CD4-positive, alpha-beta T cell (primary cell): ENCODE results near the gene RAMP1. TPM values are rescaled to one million over a fixed set of nuclear protein-coding genes. Genes with fewer than 3 reads are reported as not detected.

ENCODE experiments used
- ATAC-seq: fragments of 200-7000 bp; cut with Tn5 transposase; one replicate; pipeline ENCODE4 v1.10.0; 2022; ENCODE audit warnings: mild to moderate bottlenecking; ENCODE audit not compliant: poor library complexity
- CTCF ChIA-PET: fragments of 350-600 bp; sonication (Branson Sonifier 250); formaldehyde crosslinking; loops from one replicate; lab custom pipeline; 2021; ENCODE audit warnings: antibody characterized with exemption, inconsistent platforms; lab: Charles Lee
- POLR2A ChIA-PET: fragments of 350-600 bp; sonication (Branson Sonifier 250); formaldehyde crosslinking; loops from one replicate; lab custom pipeline; 2021; ENCODE audit warnings: antibody characterized with exemption, inconsistent platforms; lab: Charles Lee
- DNase-seq, 14 experiments: peaks; one replicate each; pipeline ENCODE4 v3.0.0-alpha.2; 2013 to 2020; ENCODE audit warnings: mixed read lengths in 2 of 14
- H3K27ac ChIP-seq, 2 donors: one replicate each; pipeline versions ENCODE4 v1.5.1 to v1.7.0; 2013; ENCODE audit warnings: low read length in 2 of 2, low read depth in 1 of 2, mild to moderate bottlenecking in 1 of 2
- H3K27me3 ChIP-seq, 2 experiments: 1 replicate in 1 of 2; 2 replicates in 1 of 2; pipeline versions ENCODE4 v1.6.1 to v1.7.0; 2013; ENCODE audit warnings: low read length in 2 of 2, control low read depth in 1 of 2, mild to moderate bottlenecking in 1 of 2, moderate library complexity in 1 of 2; ENCODE audit not compliant: insufficient read depth in 2 of 2, control insufficient read depth in 1 of 2
- H3K36me3 ChIP-seq: one replicate; pipeline ENCODE4 v1.6.1; 2013; ENCODE audit warnings: low read length, control low read depth; ENCODE audit not compliant: insufficient read depth
- H3K4me1 ChIP-seq: one replicate; pipeline ENCODE4 v1.6.1; 2013; ENCODE audit warnings: low read length, control low read depth; ENCODE audit not compliant: insufficient read depth
- H3K4me3 ChIP-seq: one replicate; pipeline ENCODE4 v1.5.1; 2013; ENCODE audit warnings: mild to moderate bottlenecking, low read length, moderate library complexity
- H3K9me3 ChIP-seq, 2 experiments: 1 replicate in 1 of 2; 2 replicates in 1 of 2; pipeline versions ENCODE4 v1.6.1 to v1.7.0; 2013; ENCODE audit warnings: low read length in 2 of 2, mild to moderate bottlenecking in 2 of 2, control low read depth in 1 of 2, moderate library complexity in 1 of 2; ENCODE audit not compliant: control insufficient read depth in 1 of 2, insufficient read depth in 1 of 2
- H3K27ac Mint-ChIP-seq: one replicate; pipeline ENCODE4 v1.8.0; 2020; ENCODE audit warnings: mixed read lengths
- H3K27me3 Mint-ChIP-seq: one replicate; pipeline ENCODE4 v1.8.0; 2021; ENCODE audit warnings: mixed read lengths
- H3K36me3 Mint-ChIP-seq: one replicate; pipeline ENCODE4 v1.8.0; 2021; ENCODE audit warnings: low read depth, mixed read lengths
- H3K4me1 Mint-ChIP-seq: one replicate; pipeline ENCODE4 v1.8.0; 2021; ENCODE audit warnings: low read depth, mixed read lengths
- H3K4me3 Mint-ChIP-seq: one replicate; pipeline ENCODE4 v1.8.0; 2020; ENCODE audit warnings: mild to moderate bottlenecking, mixed read lengths
- H3K9me3 Mint-ChIP-seq: one replicate; pipeline ENCODE4 v1.8.0; 2020; ENCODE audit warnings: mixed read lengths
- intact Hi-C, 2 experiments: fragments of 100-400 bp; cut with DNase I in 1 of 2; cut with micrococcal nuclease in 1 of 2; formaldehyde crosslinking; loops; one replicate each; pipeline versions ENCODE4 v1.15.1 to v1.9.0; 2023 to 2025; cut with DNase I, micrococcal nuclease
- polyA plus RNA-seq, 2 donors: library from polyadenylated mRNA; unstranded; fragments of 120-200 nt; gene quantifications; one replicate each; pipeline ENCODE4 v1.2.1, GENCODE V29; 2013
- total RNA-seq, 174 experiments: library from RNA in 2 of 174; stranded (reverse) in 2 of 174; gene quantifications; one replicate each; pipeline ENCODE4 v1.2.3 and lab custom pipeline; 2021 to 2026
- TF ChIP-seq, protein P1 (sequence below): fragments of 200-600 bp; IDR thresholded peaks from one replicate; pipeline ENCODE4 v1.8.0; 2022; ENCODE audit warnings: antibody characterized with exemption, mild to moderate bottlenecking

Gene RAMP1
- total RNA-seq (not detected), total RNA-seq (lab: John Stamatoyannopoulos, UW) (0 to 7.8 (median 0.34) reads per million in 172 experiments)
- polyA plus RNA-seq (2013, experiment 1 of 2), result 0.27 TPM
- polyA plus RNA-seq (2013, experiment 2 of 2), result 1.3 TPM

DNA sequence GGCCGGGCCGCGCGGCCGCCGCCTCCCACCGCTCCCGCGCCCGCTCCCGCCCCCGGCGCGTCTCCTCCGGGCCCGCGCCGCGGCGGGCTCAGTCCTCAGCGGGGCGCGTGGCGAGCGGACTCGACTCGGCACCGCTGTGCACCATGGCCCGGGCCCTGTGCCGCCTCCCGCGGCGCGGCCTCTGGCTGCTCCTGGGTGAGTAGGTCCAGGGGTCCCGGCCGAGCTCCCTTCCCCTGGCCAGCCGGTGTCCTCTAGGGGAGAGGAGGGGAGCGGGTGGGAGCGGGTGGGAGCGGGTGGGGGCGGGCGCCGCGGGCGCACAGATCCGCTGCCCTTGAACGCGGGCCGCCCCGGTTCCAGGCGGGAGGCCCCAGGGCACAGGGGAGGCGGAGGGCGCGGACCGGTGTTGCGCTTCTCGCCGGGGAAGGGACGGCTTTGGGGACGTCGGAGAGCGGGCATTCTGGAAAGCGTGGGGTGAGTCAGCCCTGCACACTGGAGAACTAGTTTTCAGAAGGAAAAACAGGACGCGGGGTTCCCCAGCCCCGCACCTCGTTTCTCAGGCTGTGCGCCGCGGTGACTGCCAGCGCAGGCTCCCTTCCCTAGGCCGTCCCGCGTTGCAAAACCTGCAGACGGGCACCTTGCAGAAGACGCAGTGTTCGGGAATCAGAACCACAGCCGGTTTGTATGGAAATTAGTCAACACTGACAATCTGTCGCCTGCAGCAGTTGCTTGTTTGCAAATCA, at the start of gene RAMP1:
Gene RAMP1 (plus strand): TSS at position 91 of the 740 bp plus-strand sequence. CDS start 53 bp downstream, at position 144.
- no peak within 1 kb of the TSS for H3K27ac Mint-ChIP-seq

DNA sequence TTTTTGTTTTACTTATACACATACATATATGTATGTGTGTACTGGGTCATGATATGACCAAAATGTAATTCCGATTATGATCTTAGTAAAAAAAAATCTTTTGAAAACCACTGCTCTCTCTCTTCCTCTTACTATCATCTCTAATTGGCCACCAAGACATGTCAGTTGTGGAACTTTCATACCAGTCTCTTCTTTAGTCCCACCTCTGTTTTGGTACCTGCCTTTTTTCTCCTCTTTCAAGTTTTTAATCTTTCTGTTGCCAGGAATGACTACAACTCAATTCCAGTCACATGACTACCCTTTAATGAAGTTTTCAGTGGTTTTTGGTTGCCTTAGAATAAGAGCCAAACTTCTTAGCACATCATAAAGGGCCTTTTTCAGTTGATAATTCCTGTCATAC, 43.8 kb upstream of the RAMP1 start:
- intact Hi-C loops, result no loop called here
- Histone ChIP-seq H3K4me1 (no peaks in the 10 kb centered on the region), H3K4me3 (no peak overlapping the region), H3K9me3 (no peaks in the 10 kb centered on the region), H3K36me3 (no peaks in the 10 kb centered on the region), H3K27ac (no peak overlapping the region), H3K27me3 (no peaks in the 10 kb centered on the region)
- H3K27ac Mint-ChIP-seq, result no peak overlapping the region
- H3K9me3 Mint-ChIP-seq, result no peaks in the 10 kb centered on the region
- H3K36me3 Mint-ChIP-seq, result no peaks in the 10 kb centered on the region
- ChIA-PET POLR2A (no interaction called here), CTCF (no interaction called here)
- no peak overlapping the region for H3K4me3 Mint-ChIP-seq
- no peaks in the 10 kb centered on the region for H3K27me3 Mint-ChIP-seq
- DNase-seq (no peak), ATAC-seq (no peak)
- peaks cover 5% of the 10 kb centered on the region for H3K4me1 Mint-ChIP-seq
- TF ChIP-seq, protein P1, sequence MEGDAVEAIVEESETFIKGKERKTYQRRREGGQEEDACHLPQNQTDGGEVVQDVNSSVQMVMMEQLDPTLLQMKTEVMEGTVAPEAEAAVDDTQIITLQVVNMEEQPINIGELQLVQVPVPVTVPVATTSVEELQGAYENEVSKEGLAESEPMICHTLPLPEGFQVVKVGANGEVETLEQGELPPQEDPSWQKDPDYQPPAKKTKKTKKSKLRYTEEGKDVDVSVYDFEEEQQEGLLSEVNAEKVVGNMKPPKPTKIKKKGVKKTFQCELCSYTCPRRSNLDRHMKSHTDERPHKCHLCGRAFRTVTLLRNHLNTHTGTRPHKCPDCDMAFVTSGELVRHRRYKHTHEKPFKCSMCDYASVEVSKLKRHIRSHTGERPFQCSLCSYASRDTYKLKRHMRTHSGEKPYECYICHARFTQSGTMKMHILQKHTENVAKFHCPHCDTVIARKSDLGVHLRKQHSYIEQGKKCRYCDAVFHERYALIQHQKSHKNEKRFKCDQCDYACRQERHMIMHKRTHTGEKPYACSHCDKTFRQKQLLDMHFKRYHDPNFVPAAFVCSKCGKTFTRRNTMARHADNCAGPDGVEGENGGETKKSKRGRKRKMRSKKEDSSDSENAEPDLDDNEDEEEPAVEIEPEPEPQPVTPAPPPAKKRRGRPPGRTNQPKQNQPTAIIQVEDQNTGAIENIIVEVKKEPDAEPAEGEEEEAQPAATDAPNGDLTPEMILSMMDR, result no peak

More for the DNA sequence above, at the start of gene RAMP1:
- no peak within 1 kb of the TSS for H3K4me3 ChIP-seq
- TF ChIP-seq, protein P1, result no peak
- Mint-ChIP-seq H3K36me3 (no peaks in the 10 kb centered on the region), H3K4me1 (peaks cover 5% of the 10 kb centered on the region), H3K9me3 (no peaks in the 10 kb centered on the region), H3K4me3 (peak within 1 kb of the TSS; percentile 71), H3K27me3 (peaks cover 45% of the 10 kb centered on the region)
- intact Hi-C loops, result loop anchor here in 1 of 2 experiments (5.0 kb wide), 1 partner anchor 118 kb away; no protein-coding TSS in a partner anchor
- CTCF ChIA-PET, result no interaction called here
- ATAC-seq (no peak), DNase-seq (peak in 1 of 14 experiments; percentile 23)
- peaks cover 20% of the 10 kb centered on the region for H3K4me1 ChIP-seq
- no peaks in the 10 kb centered on the region for H3K36me3 ChIP-seq
- POLR2A ChIA-PET, result no interaction called here
- H3K9me3 ChIP-seq, result no peaks in the 10 kb centered on the region
- no peak within 1 kb of the TSS for H3K27ac ChIP-seq
- H3K27me3 ChIP-seq, result peaks cover 27 to 45% of the 10 kb centered on the region in 2 experiments

DNA sequence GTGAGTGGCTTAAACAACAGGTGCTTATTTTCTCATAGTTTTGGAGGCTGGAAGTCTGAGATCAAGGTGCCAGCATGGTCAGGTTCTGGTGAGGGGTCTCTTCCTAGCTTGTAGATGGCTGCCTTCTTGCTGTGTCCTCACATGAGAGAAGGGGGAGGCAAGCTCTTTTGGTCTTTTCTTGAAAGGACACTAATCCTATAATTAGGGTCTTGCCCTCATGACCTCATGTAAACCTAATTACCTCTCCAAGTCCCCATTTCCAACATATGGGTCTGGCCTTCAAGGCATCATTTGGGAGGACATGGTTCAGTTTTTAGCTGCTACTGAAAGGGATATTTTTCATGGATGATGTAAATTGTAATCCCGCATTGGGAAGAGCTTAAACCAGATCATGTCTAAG, 42.9 kb upstream of the RAMP1 start:
- Histone ChIP-seq H3K9me3 (no peaks in the 10 kb centered on the region), H3K4me3 (no peak overlapping the region), H3K27ac (no peak overlapping the region), H3K36me3 (no peaks in the 10 kb centered on the region), H3K4me1 (no peaks in the 10 kb centered on the region), H3K27me3 (no peaks in the 10 kb centered on the region)
- peaks cover 5% of the 10 kb centered on the region for H3K4me1 Mint-ChIP-seq
- no peaks in the 10 kb centered on the region for H3K9me3 Mint-ChIP-seq
- intact Hi-C loops, result no loop called here
- no peak for ATAC-seq
- H3K4me3 Mint-ChIP-seq, result no peak overlapping the region
- H3K27me3 Mint-ChIP-seq, result no peaks in the 10 kb centered on the region
- DNase-seq, result no peak
- no peak overlapping the region for H3K27ac Mint-ChIP-seq
- ChIA-PET CTCF (interaction anchor here (1.2 kb wide), 1 partner anchor 12 kb away, joined by 3 read pairs; no protein-coding TSS in a partner anchor), POLR2A (no interaction called here)
- no peaks in the 10 kb centered on the region for H3K36me3 Mint-ChIP-seq
- TF ChIP-seq, protein P1, result no peak
